Measurements from ENCODE around the gene FBLN1. TPM values are rescaled to one million over a fixed set of nuclear protein-coding genes. Genes with fewer than 3 reads are reported as not detected.

FBLN1 gene
- total RNA-seq, 1 experiment from 2014 or later = 28.6 TPM

- no peaks in the 10 kb centered on the region for H3K36me3 Mint-ChIP-seq (ENCODE audit: insufficient read depth, unreplicated experiment)
- CTCF ChIA-PET = interaction anchor here (1.4 kb wide), 1 partner anchor 231 kb away, joined by 3 read pairs; no protein-coding TSS in a partner anchor
- DNase-seq = no peak
- TF ChIP-seq CTCF (IDR thresholded peaks at IDR 0.05; ENCODE audit: unreplicated experiment) = no peak
- no peak overlapping the region for H3K4me3 Mint-ChIP-seq (ENCODE audit: low read depth, unreplicated experiment)
- intact Hi-C loops (cut with micrococcal nuclease; ENCODE audit: unreplicated experiment) = no loop called here
- peaks cover 42% of the 10 kb centered on the region for H3K27me3 Mint-ChIP-seq (ENCODE audit: unreplicated experiment)
- H3K27ac Mint-ChIP-seq (ENCODE audit: unreplicated experiment) = no peak overlapping the region
- H3K4me1 Mint-ChIP-seq (ENCODE audit: low read depth, unreplicated experiment) = peaks cover 8% of the 10 kb centered on the region
- BruUV-seq (replicated peaks) = no TSS peak
- H3K9me3 Mint-ChIP-seq (ENCODE audit: low read depth, unreplicated experiment) = peaks cover 2% of the 10 kb centered on the region
Observed at GRCh38 chr22:45477366-45478107, 25.1 kb upstream of the FBLN1 start.

DNA sequence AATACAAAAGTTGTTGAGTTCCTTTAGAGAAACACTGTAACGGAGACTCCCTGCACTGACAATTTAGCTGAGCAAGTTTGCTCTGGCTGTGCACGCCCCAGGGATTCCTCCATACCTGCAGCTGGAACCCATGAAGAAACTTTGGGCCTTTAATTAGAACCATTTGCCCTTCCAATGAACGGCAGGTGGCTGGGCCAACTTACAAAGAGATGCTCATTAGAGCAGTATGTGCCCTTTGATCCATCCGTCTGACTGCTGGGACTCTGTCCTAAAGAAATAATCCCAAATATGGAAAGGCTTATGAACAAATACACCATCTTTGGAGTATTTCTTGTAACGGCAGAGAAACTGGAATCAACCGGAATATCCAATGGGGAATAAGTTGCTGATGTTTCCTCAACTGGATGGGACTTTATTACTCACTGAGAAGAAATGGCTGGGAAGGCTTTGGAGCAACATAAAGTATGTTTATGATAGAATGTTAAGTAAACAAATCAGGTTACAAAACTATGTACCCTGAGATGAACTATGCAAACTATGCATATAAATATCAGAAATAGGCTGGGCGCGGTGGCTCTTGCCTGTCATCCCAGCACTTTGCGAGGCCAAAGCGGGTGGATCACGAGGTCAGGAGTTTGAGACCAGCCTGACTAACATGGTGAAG lies 24.4 kb upstream of the FBLN1 start:
- H3K9me3 Mint-ChIP-seq (ENCODE audit: low read depth, unreplicated experiment) = peaks cover 2% of the 10 kb centered on the region
- intact Hi-C loops (cut with micrococcal nuclease; ENCODE audit: unreplicated experiment) = no loop called here
- no peak overlapping the region for H3K27ac Mint-ChIP-seq (ENCODE audit: unreplicated experiment)
- no TSS peak for BruUV-seq (replicated peaks)
- H3K4me3 Mint-ChIP-seq (ENCODE audit: low read depth, unreplicated experiment) = no peak overlapping the region
- H3K27me3 Mint-ChIP-seq (ENCODE audit: unreplicated experiment) = peaks cover 42% of the 10 kb centered on the region
- DNase-seq = no peak
- no peak for TF ChIP-seq CTCF (IDR thresholded peaks at IDR 0.05; ENCODE audit: unreplicated experiment)
- CTCF ChIA-PET = no interaction called here
- peaks cover 10% of the 10 kb centered on the region for H3K4me1 Mint-ChIP-seq (ENCODE audit: low read depth, unreplicated experiment)
- no peaks in the 10 kb centered on the region for H3K36me3 Mint-ChIP-seq (ENCODE audit: insufficient read depth, unreplicated experiment)

DNA sequence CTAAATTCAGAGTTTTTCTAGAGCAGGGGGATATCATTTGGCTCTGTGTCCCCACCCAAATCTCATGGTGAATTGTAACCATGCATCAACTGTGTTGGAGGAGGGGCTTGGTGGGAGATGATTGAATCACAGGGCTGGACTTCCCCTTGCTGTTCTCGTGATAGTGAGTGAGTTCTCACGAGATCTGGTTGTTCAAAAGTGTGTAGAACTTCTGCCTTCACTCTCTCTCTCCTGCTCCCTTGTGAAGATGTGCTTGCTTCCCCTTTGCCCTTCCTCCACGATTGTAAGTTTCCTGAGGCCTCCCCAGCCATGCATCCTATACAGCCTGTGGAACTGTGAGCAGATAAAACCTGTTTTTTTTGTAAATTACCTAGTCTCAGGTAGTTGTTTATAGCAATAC lies 22.0 kb upstream of the FBLN1 start:
- Mint-ChIP-seq H3K27me3 (ENCODE audit: unreplicated experiment) (peaks cover 31% of the 10 kb centered on the region), H3K36me3 (ENCODE audit: insufficient read depth, unreplicated experiment) (no peaks in the 10 kb centered on the region), H3K4me3 (ENCODE audit: low read depth, unreplicated experiment) (no peak overlapping the region), H3K9me3 (ENCODE audit: low read depth, unreplicated experiment) (peaks cover 6% of the 10 kb centered on the region), H3K4me1 (ENCODE audit: low read depth, unreplicated experiment) (peaks cover 23% of the 10 kb centered on the region), H3K27ac (ENCODE audit: unreplicated experiment) (no peak overlapping the region)
- no peak for DNase-seq
- CTCF ChIA-PET = no interaction called here
- no TSS peak for BruUV-seq (replicated peaks)
- no peak for TF ChIP-seq CTCF (IDR thresholded peaks at IDR 0.05; ENCODE audit: unreplicated experiment)
- intact Hi-C loops (cut with micrococcal nuclease; ENCODE audit: unreplicated experiment) = no loop called here

- DNase-seq = no peak
- intact Hi-C loops (cut with micrococcal nuclease; ENCODE audit: unreplicated experiment) = no loop called here
- no TSS peak for BruUV-seq (replicated peaks)
- Mint-ChIP-seq H3K36me3 (ENCODE audit: insufficient read depth, unreplicated experiment) (no peaks in the 10 kb centered on the region), H3K27ac (ENCODE audit: unreplicated experiment) (no peak overlapping the region), H3K9me3 (ENCODE audit: low read depth, unreplicated experiment) (peaks cover 8% of the 10 kb centered on the region), H3K27me3 (ENCODE audit: unreplicated experiment) (peaks cover 21% of the 10 kb centered on the region), H3K4me3 (ENCODE audit: low read depth, unreplicated experiment) (no peak overlapping the region), H3K4me1 (ENCODE audit: low read depth, unreplicated experiment) (peaks cover 23% of the 10 kb centered on the region)
- CTCF ChIA-PET = interaction anchor here (0.7 kb wide), 2 partner anchors 32 to 433 kb away, joined by 3 to 5 read pairs; no protein-coding TSS in a partner anchor
- no peak for TF ChIP-seq CTCF (IDR thresholded peaks at IDR 0.05; ENCODE audit: unreplicated experiment)
Observed at GRCh38 chr22:45481661-45482060, 21.0 kb upstream of the FBLN1 start.
